GM12878 (cell line): ENCODE data around the gene RFC1. TPM values are rescaled to one million over a fixed set of nuclear protein-coding genes. Genes with fewer than 3 reads are reported as not detected.

Experiments
- ATAC-seq: fragments of 200-7000 bp; cut with Tn5 transposase; 3 replicates; pipeline ENCODE4 v1.9.1; 2020; ENCODE audit warnings: mild to moderate bottlenecking, moderate library complexity
- BruUV-seq: library from RNA; stranded (reverse); fragments of 400-500 nt; replicated peaks from 2 replicates; lab custom pipeline; 2021; lab: Mats Ljungman, UMichigan
- CTCF ChIA-PET: fragments of 300-600 bp; sonication (Branson Sonifier 250); formaldehyde crosslinking; extraction: SDS; loops from one replicate; lab custom pipeline; 2021; ENCODE audit warnings: inconsistent platforms; lab: Yijun Ruan, JAX
- POLR2A ChIA-PET: fragments of 350-600 bp; formaldehyde crosslinking; extraction: SDS; loops from one replicate; lab custom pipeline; 2021; ENCODE audit warnings: inconsistent platforms; lab: Charles Lee
- RAD21 ChIA-PET: fragments of 300-600 bp; sonication (Branson Sonifier 250); formaldehyde crosslinking; loops from one replicate; lab custom pipeline; 2023; ENCODE audit warnings: antibody characterized with exemption; ENCODE audit not compliant: unreplicated experiment; lab: Charles Lee
- SMC1A ChIA-PET: fragments of 300-600 bp; sonication (Branson Sonifier 250); formaldehyde crosslinking; loops from one replicate; lab custom pipeline; 2023; ENCODE audit not compliant: unreplicated experiment, uncharacterized antibody; lab: Charles Lee
- DNase-seq: peaks from one replicate; pipeline ENCODE4 v3.0.0-alpha.2; 2011; ENCODE audit warnings: low read depth, low spot score
- FAIRE-seq: peaks from 3 replicates; lab custom pipeline; 2011; peaks lifted over from hg19 to GRCh38; lab: Jason Lieb, UNC
- H2AFZ ChIP-seq: 2 replicates; pipeline ENCODE4 v1.6.0; 2011; ENCODE audit warnings: low read depth, low read length, control low read depth; ENCODE audit not compliant: control insufficient read depth
- H3K27ac ChIP-seq: 2 replicates; pipeline ENCODE4 v1.5.1; 2011; ENCODE audit warnings: control low read depth; ENCODE audit not compliant: control insufficient read depth, insufficient read depth
- H3K27me3 ChIP-seq, 2 experiments: replicated peaks in 1 of 2; 2 replicates each; pipeline versions ENCODE4 v1.6.0 to v1.6.1; 2011; ENCODE audit warnings: low read length in 1 of 2; ENCODE audit not compliant: control insufficient read depth in 2 of 2, insufficient read depth in 2 of 2
- H3K36me3 ChIP-seq, 2 experiments: 2 replicates each; pipeline ENCODE4 v1.5.1; 2011; ENCODE audit warnings: low read length in 1 of 2; ENCODE audit not compliant: control insufficient read depth in 2 of 2, insufficient read depth in 2 of 2
- H3K4me1 ChIP-seq: 2 replicates; pipeline ENCODE4 v1.6.1; 2011; ENCODE audit warnings: mild to moderate bottlenecking, low read length, moderate library complexity, mixed read lengths; ENCODE audit not compliant: control insufficient read depth, insufficient read depth
- H3K4me2 ChIP-seq: 2 replicates; pipeline ENCODE4 v1.6.0; 2011; ENCODE audit warnings: control low read depth; ENCODE audit not compliant: control insufficient read depth, insufficient read depth
- H3K4me3 ChIP-seq: fragments of 200-600 bp; sonication (generic); 2 replicates; pipeline ENCODE4 v1.5.1; 2016
- H3K79me2 ChIP-seq: 2 replicates; pipeline ENCODE4 v1.6.0; 2011; ENCODE audit warnings: low read length; ENCODE audit not compliant: control insufficient read depth, insufficient read depth
- H3K9ac ChIP-seq: 2 replicates; pipeline ENCODE4 v1.8.0; 2011; ENCODE audit warnings: low read length, control low read depth, mixed read lengths; ENCODE audit not compliant: control insufficient read depth, insufficient read depth
- H3K9me3 ChIP-seq: replicated peaks from 3 replicates; pipeline ENCODE4 v1.5.1; 2011; ENCODE audit warnings: mild to moderate bottlenecking, low read length; ENCODE audit not compliant: control insufficient read depth, insufficient read depth
- H4K20me1 ChIP-seq: 2 replicates; pipeline ENCODE4 v1.6.0; 2011; ENCODE audit not compliant: control insufficient read depth, insufficient read depth
- BCL11A ChIP-seq: IDR thresholded peaks from 2 replicates; pipeline ENCODE4 v1.6.1; 2011; ENCODE audit warnings: low read depth, low read length
- BHLHE40 ChIP-seq, 2 experiments: fragments of 450-650 bp in 1 of 2; IDR thresholded peaks; 2 replicates each; pipeline ENCODE4 v1.6.1; 2011 to 2017; ENCODE audit warnings: low read depth in 2 of 2, borderline replicate concordance in 1 of 2, improper control_type of control experiment in 1 of 2, low read length in 1 of 2, mild to moderate bottlenecking in 1 of 2
- MYB ChIP-seq: fragments of 150-350 bp; IDR thresholded peaks from 2 replicates; pipeline ENCODE4 v1.6.1; 2014; ENCODE audit warnings: mild to moderate bottlenecking, low read depth, low read length, borderline replicate concordance
- NR2C1 ChIP-seq: fragments of 450-650 bp; IDR thresholded peaks from 2 replicates; pipeline ENCODE4 v1.6.1; 2017; ENCODE audit warnings: antibody characterized with exemption, mild to moderate bottlenecking, moderate library complexity
- POLR2AphosphoS2 ChIP-seq: IDR thresholded peaks from 2 replicates; pipeline ENCODE4 v1.6.1; 2011; ENCODE audit warnings: low read depth, mild to moderate bottlenecking, low read length, improper control_type of control experiment, moderate library complexity
- RB1 ChIP-seq: fragments of 450-650 bp; formaldehyde crosslinking; IDR thresholded peaks from 2 replicates; pipeline ENCODE4 v1.6.1; 2017; ENCODE audit warnings: mild to moderate bottlenecking, borderline replicate concordance
- RBBP5 ChIP-seq: fragments of 200-600 bp; sonication (generic); conservative IDR thresholded peaks from 2 replicates; pipeline ENCODE4 v1.6.1; 2016
- RFX5 ChIP-seq: IDR thresholded peaks from 2 replicates; pipeline ENCODE4 v1.6.1; 2011; ENCODE audit warnings: low read depth, low read length, improper control_type of control experiment
- SMC3 ChIP-seq: IDR thresholded peaks from 2 replicates; pipeline ENCODE4 v1.6.1; 2011; ENCODE audit warnings: low read length, improper control_type of control experiment, borderline replicate concordance
- TARDBP ChIP-seq: IDR thresholded peaks from 2 replicates; pipeline ENCODE4 v1.6.1; 2016; ENCODE audit warnings: borderline replicate concordance
- ZSCAN29 ChIP-seq: fragments of 450-650 bp; IDR thresholded peaks from 2 replicates; pipeline ENCODE4 v1.6.1; 2017; ENCODE audit warnings: mild to moderate bottlenecking, moderate library complexity
- WGBS: methylation state at CpG from one replicate; pipeline ENCODE4 v1.1.6; 2016; ENCODE audit warnings: low lambda C conversion rate; ENCODE audit not compliant: insufficient replicate concordance, insufficient coverage; ENCODE audit errors: missing lambda C conversion rate; 5-methylcytosine and 5-hydroxymethylcytosine counted together
- in situ Hi-C: fragments of 300-500 bp; cut with MboI; formaldehyde crosslinking; loops from 9 replicates; pipeline ENCODE4 v1.14.3; 2018; ENCODE audit warnings: mixed read lengths
- intact Hi-C: fragments of 100-400 bp; cut with micrococcal nuclease; formaldehyde crosslinking; loops from one replicate; pipeline ENCODE4 v1.14.2; 2022; ENCODE audit not compliant: unreplicated experiment
- polyA plus RNA-seq, 11 experiments: library from polyadenylated mRNA; depleted of rRNA in 4 of 11; unstranded in 6 of 11; stranded (reverse) in 5 of 11; fragments of >200 nt; fragmentation: Nextera tagmentation in 4 of 11; fragmentation: Illumina TruSeq in 1 of 11; extraction: Ambion mirVana in 4 of 11; extraction: Trizol in 1 of 11; gene quantifications; 1 replicate in 1 of 11; 2 replicates in 10 of 11; pipeline versions ENCODE4 v1.2.1 to v1.2.3, GENCODE V29; 2011 to 2016; ENCODE audit warnings: inconsistent platforms in 2 of 11, missing spikeins in 2 of 11, low read depth in 1 of 11
- total RNA-seq, 4 experiments: library from RNA; depleted of rRNA in 3 of 4; stranded (reverse); fragments of >200 nt in 3 of 4; fragmentation: Illumina TruSeq in 1 of 4; extraction: Trizol in 1 of 4; gene quantifications; 2 replicates each; pipeline versions ENCODE4 v1.2.1 to v1.2.3, GENCODE V29; 2013 to 2021
- TF ChIP-seq, protein P1 (sequence below): IDR thresholded peaks from 2 replicates; pipeline ENCODE4 v1.6.1; 2012; ENCODE audit warnings: low read depth, low read length, improper control_type of control experiment
- TF ChIP-seq, protein P2 (sequence below): IDR thresholded peaks from 2 replicates; pipeline ENCODE4 v1.6.1; 2011; ENCODE audit warnings: borderline replicate concordance, low read depth, mild to moderate bottlenecking, moderate library complexity, low read length; ENCODE audit not compliant: insufficient read depth, poor library complexity, severe bottlenecking

The RFC1 gene
- total and polyA plus RNA-seq, 10 of the 15 experiments (the other 5 are each of a cell fraction or from before 2014, with no cell fraction given): 22.5 to 67.8 (median 40.3) TPM

DNA sequence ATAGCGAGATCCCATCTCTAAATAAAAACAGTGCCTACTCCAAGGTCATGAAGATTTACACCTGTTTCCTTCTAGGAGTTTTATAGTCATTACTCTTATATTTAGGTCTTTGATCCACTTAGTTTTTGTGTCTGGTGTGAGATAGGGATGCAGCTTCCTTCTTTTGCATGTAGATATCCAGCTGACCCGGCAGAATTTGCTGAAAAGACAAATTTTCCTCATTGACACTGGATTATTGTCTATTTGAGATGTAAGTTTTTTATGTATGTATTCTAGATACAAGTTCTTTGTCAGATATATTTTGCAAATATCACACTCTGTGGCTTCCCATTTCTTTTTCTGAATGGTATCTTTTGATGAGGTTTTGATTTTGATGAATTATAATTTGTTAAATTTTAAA lies 85.4 kb downstream of the RFC1 start (continued):
- TF ChIP-seq ZSCAN29 (no peak), MYB (no peak)
- TF ChIP-seq, protein P1, sequence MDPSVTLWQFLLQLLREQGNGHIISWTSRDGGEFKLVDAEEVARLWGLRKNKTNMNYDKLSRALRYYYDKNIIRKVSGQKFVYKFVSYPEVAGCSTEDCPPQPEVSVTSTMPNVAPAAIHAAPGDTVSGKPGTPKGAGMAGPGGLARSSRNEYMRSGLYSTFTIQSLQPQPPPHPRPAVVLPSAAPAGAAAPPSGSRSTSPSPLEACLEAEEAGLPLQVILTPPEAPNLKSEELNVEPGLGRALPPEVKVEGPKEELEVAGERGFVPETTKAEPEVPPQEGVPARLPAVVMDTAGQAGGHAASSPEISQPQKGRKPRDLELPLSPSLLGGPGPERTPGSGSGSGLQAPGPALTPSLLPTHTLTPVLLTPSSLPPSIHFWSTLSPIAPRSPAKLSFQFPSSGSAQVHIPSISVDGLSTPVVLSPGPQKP: no peak

DNA sequence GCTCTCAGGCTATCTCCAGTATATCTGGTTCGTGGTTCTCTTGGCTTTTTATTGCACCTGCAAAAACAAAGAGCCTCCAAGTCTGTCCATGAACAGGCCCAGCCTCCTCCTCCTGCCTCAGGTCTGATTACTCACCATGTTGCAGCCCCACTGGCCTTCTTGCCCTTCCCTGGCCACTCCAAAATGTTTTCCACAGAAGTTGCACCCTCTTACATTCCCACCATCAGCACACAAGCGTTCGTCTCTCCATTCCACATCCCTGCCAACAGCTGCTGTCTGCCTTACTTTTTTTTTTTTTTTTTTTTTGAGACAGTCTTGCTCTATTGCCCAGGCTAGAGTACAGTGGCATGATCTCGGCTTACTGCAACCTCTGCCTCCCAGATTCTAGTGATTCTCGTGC lies 86.7 kb downstream of the RFC1 start:
- CTCF ChIA-PET: no interaction called here
- Histone ChIP-seq H3K9me3 (no peaks in the 10 kb centered on the region), H3K36me3 (no peaks in the 10 kb centered on the region; a peak in 1 of 4 replicates), H4K20me1 (no peaks in the 10 kb centered on the region), H2AFZ (no peak overlapping the region), H3K4me3 (no peak overlapping the region), H3K4me1 (no peaks in the 10 kb centered on the region), H3K9ac (no peak overlapping the region), H3K27me3 (no peaks in the 10 kb centered on the region), H3K4me2 (no peak overlapping the region), H3K27ac (no peak overlapping the region), H3K79me2 (no peaks in the 10 kb centered on the region)
- intact Hi-C loops (no loop called here), in situ Hi-C loops (no loop called here)
- BruUV-seq: no TSS peak
- POLR2A ChIA-PET: no interaction called here
- no peak for TF ChIP-seq BHLHE40 (IDR thresholded peaks at IDR 0.05; ENCODE audit: borderline replicate concordance in 1 of 2, low read depth in 2 of 2, low read length in 1 of 2)
- TF ChIP-seq SMC3: no peak
- TF ChIP-seq POLR2AphosphoS2: no peak
- TF ChIP-seq, protein P2, sequence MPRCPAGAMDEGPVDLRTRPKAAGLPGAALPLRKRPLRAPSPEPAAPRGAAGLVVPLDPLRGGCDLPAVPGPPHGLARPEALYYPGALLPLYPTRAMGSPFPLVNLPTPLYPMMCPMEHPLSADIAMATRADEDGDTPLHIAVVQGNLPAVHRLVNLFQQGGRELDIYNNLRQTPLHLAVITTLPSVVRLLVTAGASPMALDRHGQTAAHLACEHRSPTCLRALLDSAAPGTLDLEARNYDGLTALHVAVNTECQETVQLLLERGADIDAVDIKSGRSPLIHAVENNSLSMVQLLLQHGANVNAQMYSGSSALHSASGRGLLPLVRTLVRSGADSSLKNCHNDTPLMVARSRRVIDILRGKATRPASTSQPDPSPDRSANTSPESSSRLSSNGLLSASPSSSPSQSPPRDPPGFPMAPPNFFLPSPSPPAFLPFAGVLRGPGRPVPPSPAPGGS: no peak
- TF ChIP-seq RBBP5: no peak
- TF ChIP-seq RB1: no peak
- no peak for TF ChIP-seq NR2C1
- no peak for TF ChIP-seq BCL11A
- TF ChIP-seq RFX5: no peak
- TF ChIP-seq TARDBP: no peak
- ATAC-seq (no peak), FAIRE-seq (no peak), DNase-seq (no peak)
- WGBS: 90% methylated on average over 4 of the region's 5 CpGs
- RAD21 ChIA-PET: no interaction called here
- SMC1A ChIA-PET: no interaction called here
